GM19351 (cell line): Measurements from ENCODE around the gene LY6G5B.

Experiments used
- ATAC-seq: cut with Tn5 transposase; IDR thresholded peaks from one replicate; pipeline ENCODE4 v1.9.1; 2021; ENCODE audit warnings: mild to moderate bottlenecking, moderate library complexity; ENCODE audit not compliant: unreplicated experiment

Gene LY6G5B

GRCh38 chr6:31640612-31641011 is 29.2 kb upstream of the LY6G5B start:
- ATAC-seq, result no peak

- no peak for ATAC-seq
These were observed 28.4 kb upstream of the LY6G5B start for GRCh38 chr6:31641370-31641769.

GRCh38 chr6:31642798-31643570 is 26.8 kb upstream of the LY6G5B start:
- ATAC-seq, result no peak

- ATAC-seq, result no peak
These were observed 25.8 kb upstream of the LY6G5B start for GRCh38 chr6:31643818-31644454.

- no peak for ATAC-seq
These were observed 24.5 kb upstream of the LY6G5B start for GRCh38 chr6:31645325-31645724.

GRCh38 chr6:31651602-31652191 is 18.1 kb upstream of the LY6G5B start:
- no peak for ATAC-seq

- peak; percentile 71 for ATAC-seq
These were observed 16.7 kb upstream of the LY6G5B start for GRCh38 chr6:31652925-31653724.

- ATAC-seq, result no peak
These were observed 15.0 kb upstream of the LY6G5B start for GRCh38 chr6:31654574-31655348.

- ATAC-seq, result no peak
These were observed 14.2 kb upstream of the LY6G5B start, which contains the start of gene APOM for GRCh38 chr6:31655349-31656237. Gene APOM (plus strand): TSS chr6:31655894. CDS start chr6:31655967, 73 bp downstream.

- no peak for ATAC-seq
These were observed 12.2 kb upstream of the LY6G5B start for GRCh38 chr6:31657406-31658157.

GRCh38 chr6:31658158-31658688 is 11.6 kb upstream of the LY6G5B start:
- no peak for ATAC-seq

- ATAC-seq, result no peak
These were observed 10.7 kb upstream of the LY6G5B start for GRCh38 chr6:31658983-31659648.

- no peak for ATAC-seq
These were observed 10.0 kb upstream of the LY6G5B start for GRCh38 chr6:31659649-31660380.

GRCh38 chr6:31660381-31661261 is 9.2 kb upstream of the LY6G5B start, which contains the start of gene C6orf47:
Gene C6orf47 (minus strand): TSS chr6:31660778. CDS start chr6:31659947, 831 bp downstream.
- peak; percentile 55 for ATAC-seq

GRCh38 chr6:31661262-31662123 is 8.3 kb upstream of the LY6G5B start:
- ATAC-seq, result no peak
